OCI-LY1 (cell line): ENCODE results near the gene ZNF827.

ENCODE experiments used
- H2AFZ ChIP-seq: fragments of 200-600 bp; sonication (generic), shearing (Covaris generic); 2 replicates; pipeline ENCODE4 v1.6.0; 2014; ENCODE audit warnings: antibody characterized with exemption, mild to moderate bottlenecking, low read length
- H3F3A ChIP-seq: fragments of 200-600 bp; sonication (generic), shearing (Covaris generic); 2 replicates; pipeline ENCODE4 v1.6.0; 2014; ENCODE audit warnings: mild to moderate bottlenecking, antibody characterized with exemption, low read length, moderate library complexity; ENCODE audit not compliant: insufficient read depth
- H3K27ac ChIP-seq: fragments of 200-600 bp; sonication (generic); 2 replicates; pipeline ENCODE4 v1.5.1; 2014; ENCODE audit warnings: low read length, mixed run types, mild to moderate bottlenecking, low read depth; ENCODE audit not compliant: poor library complexity, severe bottlenecking
- H3K27me3 ChIP-seq: fragments of 200-600 bp; sonication (generic); 2 replicates; pipeline ENCODE4 v1.6.0; 2014; ENCODE audit warnings: antibody characterized with exemption, mild to moderate bottlenecking, low read length, moderate library complexity; ENCODE audit not compliant: insufficient read depth
- H3K36me3 ChIP-seq: fragments of 200-600 bp; sonication (generic); 2 replicates; pipeline ENCODE4 v1.6.1; 2014; ENCODE audit warnings: mild to moderate bottlenecking, antibody characterized with exemption, low read length, moderate library complexity, mixed read lengths; ENCODE audit not compliant: insufficient read depth
- H3K4me1 ChIP-seq: fragments of 200-600 bp; sonication (generic); 2 replicates; pipeline ENCODE4 v1.5.1; 2014; ENCODE audit warnings: mild to moderate bottlenecking, low read length, moderate library complexity; ENCODE audit not compliant: insufficient read depth, severe bottlenecking
- H3K4me2 ChIP-seq: fragments of 200-600 bp; sonication (generic), shearing (Covaris generic); 2 replicates; pipeline ENCODE4 v1.6.1; 2014; ENCODE audit warnings: low read length
- H3K4me3 ChIP-seq: fragments of 200-600 bp; sonication (generic); 2 replicates; pipeline ENCODE4 v1.5.1; 2014; ENCODE audit warnings: low read length, low read depth, mild to moderate bottlenecking, mixed read lengths; ENCODE audit not compliant: poor library complexity, severe bottlenecking
- H3K79me2 ChIP-seq: fragments of 200-600 bp; shearing (Covaris generic); 2 replicates; pipeline ENCODE4 v1.6.1; 2016; ENCODE audit warnings: mixed run types, low read length, mixed read lengths; ENCODE audit not compliant: insufficient read depth
- H3K9ac ChIP-seq: fragments of 200-600 bp; sonication (generic), shearing (Covaris generic); 2 replicates; pipeline ENCODE4 v1.6.1; 2014; ENCODE audit warnings: mild to moderate bottlenecking, low read length, mixed read lengths
- H3K9me2 ChIP-seq: fragments of 200-600 bp; sonication (generic), shearing (Covaris generic); 2 replicates; pipeline ENCODE4 v1.6.1; 2014; ENCODE audit warnings: low read depth, mild to moderate bottlenecking, low read length, mixed read lengths
- H3K9me3 ChIP-seq: fragments of 200-600 bp; shearing (Covaris generic); 2 replicates; pipeline ENCODE4 v1.6.1; 2014; ENCODE audit warnings: low read length, mixed read lengths
- H4K20me1 ChIP-seq: fragments of 200-600 bp; sonication (generic), shearing (Covaris generic); 2 replicates; pipeline ENCODE4 v1.6.0; 2016; ENCODE audit warnings: mild to moderate bottlenecking, low read length; ENCODE audit not compliant: insufficient read depth
- EZH2 ChIP-seq: fragments of 200-600 bp; sonication (generic), shearing (Covaris generic); IDR thresholded peaks from 2 replicates; pipeline ENCODE4 v1.8.0; 2017; ENCODE audit warnings: borderline replicate concordance, mixed run types, mild to moderate bottlenecking, antibody characterized with exemption, low read length, moderate library complexity, mixed read lengths
- TF ChIP-seq, protein P1 (sequence below): fragments of 200-600 bp; sonication (generic), shearing (Covaris generic); IDR thresholded peaks from 2 replicates; pipeline ENCODE4 v1.5.1; 2017; ENCODE audit warnings: mild to moderate bottlenecking, antibody characterized with exemption, low read length, moderate library complexity, mixed read lengths

Gene ZNF827

GRCh38 chr4:145979160-145979559 is 40.5 kb upstream of the ZNF827 start:
- no peak for TF ChIP-seq EZH2
- no peak overlapping the region for H2AFZ ChIP-seq
- no peak overlapping the region for H3K27ac ChIP-seq

DNA sequence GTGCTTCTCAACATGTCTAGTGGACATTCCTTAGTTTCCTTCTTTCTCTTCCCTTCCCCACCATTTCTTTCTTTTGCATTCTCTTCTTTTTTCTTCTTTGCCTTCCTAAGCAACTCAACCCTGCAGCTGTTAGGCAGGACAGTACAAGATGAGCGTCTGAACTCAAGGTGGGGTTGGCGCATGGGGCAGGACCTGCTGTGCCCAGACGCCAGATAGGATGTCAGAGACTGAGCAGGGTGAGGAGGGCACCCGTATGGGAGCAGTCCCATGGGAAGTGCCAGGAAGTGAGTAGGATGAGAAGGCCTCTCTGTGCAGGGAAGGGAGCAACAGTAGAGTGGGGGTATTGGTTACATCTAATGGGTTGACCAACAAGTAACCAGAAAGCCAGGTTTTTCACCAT is 38.1 kb upstream of the ZNF827 start:
- H3K9me3 ChIP-seq: no peaks in the 10 kb centered on the region

More at GRCh38 chr4:145979160-145979559, 40.5 kb upstream of the ZNF827 start:
- no peaks in the 10 kb centered on the region for H3K79me2 ChIP-seq
- H3K36me3 ChIP-seq: no peaks in the 10 kb centered on the region
- no peaks in the 10 kb centered on the region for H3F3A ChIP-seq
- no peaks in the 10 kb centered on the region for H3K9me3 ChIP-seq
- no peaks in the 10 kb centered on the region for H3K27me3 ChIP-seq
- no peaks in the 10 kb centered on the region for H3K4me1 ChIP-seq
- H3K9ac ChIP-seq: no peak overlapping the region
- no peak overlapping the region for H3K4me3 ChIP-seq
- H3K4me2 ChIP-seq: no peak overlapping the region
- no peaks in the 10 kb centered on the region for H3K9me2 ChIP-seq
- no peaks in the 10 kb centered on the region for H4K20me1 ChIP-seq

GRCh38 chr4:145960012-145960411 is 21.4 kb upstream of the ZNF827 start:
- H3K9me3 ChIP-seq: no peaks in the 10 kb centered on the region
- no peak overlapping the region for H2AFZ ChIP-seq
- no peaks in the 10 kb centered on the region for H3K27me3 ChIP-seq
- no peaks in the 10 kb centered on the region for H3K4me1 ChIP-seq
- H3F3A ChIP-seq: no peaks in the 10 kb centered on the region
- no peak overlapping the region for H3K4me3 ChIP-seq
- H3K9me2 ChIP-seq: no peaks in the 10 kb centered on the region
- TF ChIP-seq EZH2: no peak
- TF ChIP-seq, protein P1, sequence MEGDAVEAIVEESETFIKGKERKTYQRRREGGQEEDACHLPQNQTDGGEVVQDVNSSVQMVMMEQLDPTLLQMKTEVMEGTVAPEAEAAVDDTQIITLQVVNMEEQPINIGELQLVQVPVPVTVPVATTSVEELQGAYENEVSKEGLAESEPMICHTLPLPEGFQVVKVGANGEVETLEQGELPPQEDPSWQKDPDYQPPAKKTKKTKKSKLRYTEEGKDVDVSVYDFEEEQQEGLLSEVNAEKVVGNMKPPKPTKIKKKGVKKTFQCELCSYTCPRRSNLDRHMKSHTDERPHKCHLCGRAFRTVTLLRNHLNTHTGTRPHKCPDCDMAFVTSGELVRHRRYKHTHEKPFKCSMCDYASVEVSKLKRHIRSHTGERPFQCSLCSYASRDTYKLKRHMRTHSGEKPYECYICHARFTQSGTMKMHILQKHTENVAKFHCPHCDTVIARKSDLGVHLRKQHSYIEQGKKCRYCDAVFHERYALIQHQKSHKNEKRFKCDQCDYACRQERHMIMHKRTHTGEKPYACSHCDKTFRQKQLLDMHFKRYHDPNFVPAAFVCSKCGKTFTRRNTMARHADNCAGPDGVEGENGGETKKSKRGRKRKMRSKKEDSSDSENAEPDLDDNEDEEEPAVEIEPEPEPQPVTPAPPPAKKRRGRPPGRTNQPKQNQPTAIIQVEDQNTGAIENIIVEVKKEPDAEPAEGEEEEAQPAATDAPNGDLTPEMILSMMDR: no peak
- no peak overlapping the region for H3K9ac ChIP-seq
- H3K36me3 ChIP-seq: no peaks in the 10 kb centered on the region
- no peaks in the 10 kb centered on the region for H4K20me1 ChIP-seq
- no peaks in the 10 kb centered on the region for H3K79me2 ChIP-seq
- no peak overlapping the region for H3K4me2 ChIP-seq
- no peak overlapping the region for H3K27ac ChIP-seq

More for the DNA sequence above, 38.1 kb upstream of the ZNF827 start:
- no peaks in the 10 kb centered on the region for H3K9me2 ChIP-seq
- H3K9ac ChIP-seq: no peak overlapping the region
- H3K79me2 ChIP-seq: no peaks in the 10 kb centered on the region
- H3K27me3 ChIP-seq: no peaks in the 10 kb centered on the region
- H2AFZ ChIP-seq: no peak overlapping the region
- H3K4me2 ChIP-seq: no peak overlapping the region
- H3F3A ChIP-seq: no peaks in the 10 kb centered on the region
- no peaks in the 10 kb centered on the region for H3K36me3 ChIP-seq
- no peak overlapping the region for H3K4me3 ChIP-seq
- TF ChIP-seq, protein P1: no peak
- no peak for TF ChIP-seq EZH2
- no peak overlapping the region for H3K27ac ChIP-seq
- H4K20me1 ChIP-seq: no peaks in the 10 kb centered on the region
- H3K4me1 ChIP-seq: no peaks in the 10 kb centered on the region

- Histone ChIP-seq H3K9me2 (no peaks in the 10 kb centered on the region), H3K4me2 (no peak overlapping the region), H3K9me3 (no peaks in the 10 kb centered on the region), H3K27ac (no peak overlapping the region), H3K4me3 (no peak overlapping the region), H3K79me2 (no peaks in the 10 kb centered on the region), H3K27me3 (no peaks in the 10 kb centered on the region), H3F3A (no peaks in the 10 kb centered on the region), H3K36me3 (no peaks in the 10 kb centered on the region), H3K4me1 (no peaks in the 10 kb centered on the region), H4K20me1 (no peaks in the 10 kb centered on the region), H3K9ac (no peak overlapping the region), H2AFZ (no peak overlapping the region)
- TF ChIP-seq EZH2: no peak
- TF ChIP-seq, protein P1: no peak
Measured at GRCh38 chr4:145957302-145957701, 18.7 kb upstream of the ZNF827 start.
